ENCODE measurements around the gene XRCC4. TPM values are rescaled to one million over a fixed set of nuclear protein-coding genes. Genes with fewer than 3 reads are reported as not detected.
"Not testable (repeated sequence)": the region's sequence is repeated elsewhere in the genome, so short reads cannot be mapped to it uniquely, and the experiment has no call there.

XRCC4 gene
- total RNA-seq, 1 experiment from 2014 or later, result 10.8 TPM

DNA sequence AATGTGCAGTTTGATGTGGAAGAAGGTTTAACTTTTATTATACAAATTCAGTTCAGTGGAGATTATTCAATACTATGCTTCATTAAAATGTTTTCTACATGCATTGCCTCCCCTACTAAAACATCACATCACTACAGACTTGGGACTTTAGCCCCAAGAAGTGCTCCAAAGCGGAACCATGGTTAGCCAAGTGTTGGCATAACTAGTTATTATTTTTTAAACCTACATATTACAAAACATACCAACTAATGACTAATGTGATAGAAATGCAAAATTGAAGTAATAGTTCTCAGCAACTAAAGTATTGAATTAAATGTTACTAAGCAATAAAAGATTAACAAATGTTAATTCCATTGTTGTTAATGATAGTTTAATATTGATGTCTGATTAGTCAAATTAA is 74.5 kb downstream of the XRCC4 start:
- Histone ChIP-seq H3K4ac (ENCODE audit: low read depth, low read length) (no peak overlapping the region), H4K8ac (replicated peaks; ENCODE audit: insufficient read length, low read depth, low read length) (no peak overlapping the region)
- WGBS (ENCODE audit: extremely low coverage, insufficient read length, low lambda C conversion rate), result no CpG with 5 or more reads among the region's 1 CpG

DNA sequence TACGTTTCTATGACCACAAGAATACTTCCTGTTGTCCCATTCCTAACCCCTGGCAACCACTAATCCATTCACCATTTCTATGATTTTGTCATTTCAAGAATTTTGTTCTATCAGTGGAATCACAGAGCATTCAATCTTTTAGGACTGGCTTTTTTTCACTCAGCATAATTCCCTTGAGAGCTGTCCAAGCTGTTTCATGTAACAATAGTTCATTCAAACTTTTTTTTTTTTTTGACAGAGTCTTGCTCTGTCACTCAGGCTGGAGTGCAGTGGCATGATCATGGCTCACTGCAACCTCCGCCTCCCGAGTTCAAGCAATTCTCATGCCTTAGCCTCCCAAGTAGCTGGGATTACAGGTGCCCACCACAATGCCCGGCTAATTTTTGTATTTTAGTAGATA is 75.6 kb downstream of the XRCC4 start:
- not testable (repeated sequence) for H2BK20ac ChIP-seq (ENCODE audit: low read depth, low read length, poor library complexity, severe bottlenecking); H2BK12ac ChIP-seq (ENCODE audit: insufficient read length, low read depth, low read length)
- WGBS (ENCODE audit: extremely low coverage, insufficient read length, low lambda C conversion rate), result no CpG with 5 or more reads among the region's 4 CpGs

More for the DNA sequence above, 74.5 kb downstream of the XRCC4 start:
- H2AFZ ChIP-seq (ENCODE audit: low read length), result no peak overlapping the region
- no peaks in the 10 kb centered on the region for H3K4me1 ChIP-seq (ENCODE audit: insufficient read depth, low read length)
- H2AK5ac ChIP-seq (ENCODE audit: insufficient read length, low read length), result no peak overlapping the region
- no peak overlapping the region for H4K91ac ChIP-seq (ENCODE audit: insufficient read length, low read depth, low read length)
- H4K5ac ChIP-seq (ENCODE audit: insufficient read length, low read depth, low read length), result no peak overlapping the region
- no peak overlapping the region for H3K9ac ChIP-seq (ENCODE audit: extremely low read depth, insufficient read length, low read length)
- TF ChIP-seq, protein P1, sequence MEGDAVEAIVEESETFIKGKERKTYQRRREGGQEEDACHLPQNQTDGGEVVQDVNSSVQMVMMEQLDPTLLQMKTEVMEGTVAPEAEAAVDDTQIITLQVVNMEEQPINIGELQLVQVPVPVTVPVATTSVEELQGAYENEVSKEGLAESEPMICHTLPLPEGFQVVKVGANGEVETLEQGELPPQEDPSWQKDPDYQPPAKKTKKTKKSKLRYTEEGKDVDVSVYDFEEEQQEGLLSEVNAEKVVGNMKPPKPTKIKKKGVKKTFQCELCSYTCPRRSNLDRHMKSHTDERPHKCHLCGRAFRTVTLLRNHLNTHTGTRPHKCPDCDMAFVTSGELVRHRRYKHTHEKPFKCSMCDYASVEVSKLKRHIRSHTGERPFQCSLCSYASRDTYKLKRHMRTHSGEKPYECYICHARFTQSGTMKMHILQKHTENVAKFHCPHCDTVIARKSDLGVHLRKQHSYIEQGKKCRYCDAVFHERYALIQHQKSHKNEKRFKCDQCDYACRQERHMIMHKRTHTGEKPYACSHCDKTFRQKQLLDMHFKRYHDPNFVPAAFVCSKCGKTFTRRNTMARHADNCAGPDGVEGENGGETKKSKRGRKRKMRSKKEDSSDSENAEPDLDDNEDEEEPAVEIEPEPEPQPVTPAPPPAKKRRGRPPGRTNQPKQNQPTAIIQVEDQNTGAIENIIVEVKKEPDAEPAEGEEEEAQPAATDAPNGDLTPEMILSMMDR (conservative IDR thresholded peaks at IDR 0.05), result no peak
- no peaks in the 10 kb centered on the region for H3K79me1 ChIP-seq (ENCODE audit: insufficient read depth, low read depth, low read length, poor library complexity, severe bottlenecking)
- DNase-seq, result no peak
- Mint-ChIP-seq H3K27ac (no peak overlapping the region), H3K4me3 (no peak overlapping the region), H3K4me1 (no peaks in the 10 kb centered on the region), H3K36me3 (ENCODE audit: insufficient read depth in 1 of 3, low read depth in 3 of 3) (no peaks in the 10 kb centered on the region), H3K27me3 (ENCODE audit: low read depth) (no peaks in the 10 kb centered on the region), H3K9me3 (no peaks in the 10 kb centered on the region)
- no peak overlapping the region for H3K18ac ChIP-seq (ENCODE audit: insufficient read length, low read depth, low read length)
- H2BK15ac ChIP-seq (ENCODE audit: low read depth, low read length), result no peak overlapping the region
- H3K23ac ChIP-seq (ENCODE audit: insufficient read length, low read depth, low read length), result no peak overlapping the region
- H2BK12ac ChIP-seq (ENCODE audit: insufficient read length, low read depth, low read length), result no peak overlapping the region
- no peak overlapping the region for H2BK120ac ChIP-seq (ENCODE audit: low read depth, low read length, poor library complexity, severe bottlenecking)
- no peaks in the 10 kb centered on the region for H4K20me1 ChIP-seq (ENCODE audit: control insufficient read depth, insufficient read depth, insufficient read length)
- H2BK5ac ChIP-seq (ENCODE audit: insufficient read length, low read length), result no peak overlapping the region
- H3K4me2 ChIP-seq (ENCODE audit: insufficient read depth, insufficient read length, low read length), result no peak overlapping the region
- no peaks in the 10 kb centered on the region for H3K79me2 ChIP-seq (ENCODE audit: insufficient read depth, low read length)
- H3K23me2 ChIP-seq (ENCODE audit: insufficient read length, low read depth, low read length, poor library complexity, severe bottlenecking), result no peaks in the 10 kb centered on the region
- H2BK20ac ChIP-seq (ENCODE audit: low read depth, low read length, poor library complexity, severe bottlenecking), result no peak overlapping the region
- H3T11ph ChIP-seq (ENCODE audit: low read length), result no peak overlapping the region
- H3K27ac ChIP-seq (ENCODE audit: insufficient read length, low read depth, low read length), result no peak overlapping the region
- H3K14ac ChIP-seq (ENCODE audit: insufficient read depth, low read length), result no peak overlapping the region
- H3K9me3 ChIP-seq (ENCODE audit: control insufficient read depth, low read depth, low read length), result no peaks in the 10 kb centered on the region
- no peaks in the 10 kb centered on the region for H3K27me3 ChIP-seq (ENCODE audit: insufficient read depth, low read length)
- no peak overlapping the region for H3K56ac ChIP-seq (ENCODE audit: insufficient read length, low read depth, low read length)

More for the DNA sequence above, 75.6 kb downstream of the XRCC4 start:
- not testable (repeated sequence) for H4K8ac ChIP-seq (replicated peaks; ENCODE audit: insufficient read length, low read depth, low read length); H2AFZ ChIP-seq (ENCODE audit: low read length); H3K4me2 ChIP-seq (ENCODE audit: insufficient read depth, insufficient read length, low read length); H3K27me3 ChIP-seq (ENCODE audit: insufficient read depth, low read length); H2AK5ac ChIP-seq (ENCODE audit: insufficient read length, low read length); H4K91ac ChIP-seq (ENCODE audit: insufficient read length, low read depth, low read length); H3K4ac ChIP-seq (ENCODE audit: low read depth, low read length); H3K27ac ChIP-seq (ENCODE audit: insufficient read length, low read depth, low read length); H2BK120ac ChIP-seq (ENCODE audit: low read depth, low read length, poor library complexity, severe bottlenecking); H2BK5ac ChIP-seq (ENCODE audit: insufficient read length, low read length); H4K20me1 ChIP-seq (ENCODE audit: control insufficient read depth, insufficient read depth, insufficient read length); H3K27ac Mint-ChIP-seq; H3K4me1 Mint-ChIP-seq; H3K23ac ChIP-seq (ENCODE audit: insufficient read length, low read depth, low read length); H3K4me1 ChIP-seq (ENCODE audit: insufficient read depth, low read length); H3K23me2 ChIP-seq (ENCODE audit: insufficient read length, low read depth, low read length, poor library complexity, severe bottlenecking); H3K14ac ChIP-seq (ENCODE audit: insufficient read depth, low read length); H3K36me3 Mint-ChIP-seq (ENCODE audit: insufficient read depth in 1 of 3, low read depth in 3 of 3); H2BK15ac ChIP-seq (ENCODE audit: low read depth, low read length); H3K79me2 ChIP-seq (ENCODE audit: insufficient read depth, low read length); H3K4me3 Mint-ChIP-seq; H3T11ph ChIP-seq (ENCODE audit: low read length); H3K9me3 ChIP-seq (ENCODE audit: control insufficient read depth, low read depth, low read length); H4K5ac ChIP-seq (ENCODE audit: insufficient read length, low read depth, low read length); H3K9ac ChIP-seq (ENCODE audit: extremely low read depth, insufficient read length, low read length); H3K79me1 ChIP-seq (ENCODE audit: insufficient read depth, low read depth, low read length, poor library complexity, severe bottlenecking); DNase-seq; H3K18ac ChIP-seq (ENCODE audit: insufficient read length, low read depth, low read length); H3K27me3 Mint-ChIP-seq (ENCODE audit: low read depth); H3K56ac ChIP-seq (ENCODE audit: insufficient read length, low read depth, low read length); H3K9me3 Mint-ChIP-seq
